HepG2 (cell line): ENCODE measurements around the gene LRRC45. TPM values are rescaled to one million over a fixed set of nuclear protein-coding genes. Genes with fewer than 3 reads are reported as not detected.

Experiments
- AGO2 ChIP-seq: fragments of 200-400 bp; formaldehyde crosslinking; optimal IDR thresholded peaks from 2 replicates; pipeline ENCODE3; 2017; ENCODE audit warnings: mild to moderate bottlenecking, low read depth, low read length, moderate library complexity
- DR1 ChIP-seq: sonication (generic); formaldehyde crosslinking; IDR thresholded peaks from 2 replicates; pipeline ENCODE4 v1.8.0; 2021; ENCODE audit warnings: mild to moderate bottlenecking, missing genetic modification reagents, inconsistent platforms
- EP300 ChIP-seq, 3 experiments: sonication (generic) in 1 of 3; formaldehyde crosslinking in 1 of 3; IDR thresholded peaks; 2 replicates each; pipeline versions ENCODE4 v1.5.1 to v1.6.1; 2011 to 2020; ENCODE audit warnings: low read depth in 2 of 3, low read length in 2 of 3, borderline replicate concordance in 1 of 3, improper control_type of control experiment in 1 of 3, mild to moderate bottlenecking in 1 of 3, missing genetic modification reagents in 1 of 3, moderate library complexity in 1 of 3
- JDP2 ChIP-seq: sonication (generic); formaldehyde crosslinking; IDR thresholded peaks from 2 replicates; pipeline ENCODE4 v1.8.1; 2022; ENCODE audit warnings: missing genetic modification reagents, borderline replicate concordance
- MTA3 ChIP-seq: sonication (generic); formaldehyde crosslinking; IDR thresholded peaks from 2 replicates; pipeline ENCODE4 v1.4.0; 2020; ENCODE audit warnings: missing genetic modification reagents
- MTF2 ChIP-seq: sonication (generic); formaldehyde crosslinking; IDR thresholded peaks from 2 replicates; pipeline ENCODE4 v1.5.0; 2020; ENCODE audit warnings: missing genetic modification reagents, borderline replicate concordance
- PAWR ChIP-seq: sonication (generic); formaldehyde crosslinking; IDR thresholded peaks from 2 replicates; pipeline ENCODE4 v1.4.0; 2020; ENCODE audit warnings: missing genetic modification reagents, mild to moderate bottlenecking, borderline replicate concordance
- PHF21A ChIP-seq: sonication (generic); formaldehyde crosslinking; IDR thresholded peaks from 2 replicates; pipeline ENCODE4 v1.5.0; 2020; ENCODE audit warnings: mild to moderate bottlenecking, missing genetic modification reagents
- SNAPC2 ChIP-seq: sonication (generic); formaldehyde crosslinking; IDR thresholded peaks from 2 replicates; pipeline ENCODE4 v1.8.1; 2022; ENCODE audit warnings: mild to moderate bottlenecking, missing genetic modification reagents
- TCF7 ChIP-seq: sonication (generic); IDR thresholded peaks from 2 replicates; pipeline ENCODE4 v1.6.1; 2016; ENCODE audit warnings: antibody characterized with exemption, low read depth
- THYN1 ChIP-seq: sonication (generic); formaldehyde crosslinking; IDR thresholded peaks from 2 replicates; pipeline ENCODE4 v1.8.1; 2023; ENCODE audit warnings: low read depth, mild to moderate bottlenecking, moderate library complexity, missing genetic modification reagents, borderline replicate concordance
- YEATS4 ChIP-seq: sonication (generic); formaldehyde crosslinking; IDR thresholded peaks from 2 replicates; pipeline ENCODE4 v1.4.0; 2020; ENCODE audit warnings: missing genetic modification reagents, borderline replicate concordance
- ZMAT3 ChIP-seq: sonication (generic); formaldehyde crosslinking; conservative IDR thresholded peaks from 2 replicates; pipeline ENCODE4 v1.7.0; 2021; ENCODE audit warnings: missing genetic modification reagents
- ZNF280B ChIP-seq: sonication (generic); formaldehyde crosslinking; IDR thresholded peaks from 2 replicates; pipeline ENCODE4 v1.5.0; 2020; ENCODE audit warnings: missing genetic modification reagents, mild to moderate bottlenecking, borderline replicate concordance
- ZNF317 ChIP-seq: sonication (generic); formaldehyde crosslinking; IDR thresholded peaks from 2 replicates; pipeline ENCODE4 v1.5.0; 2020; ENCODE audit warnings: mild to moderate bottlenecking, missing genetic modification reagents
- ZNF414 ChIP-seq: sonication (generic); formaldehyde crosslinking; IDR thresholded peaks from 2 replicates; pipeline ENCODE4 v1.5.0; 2020; ENCODE audit warnings: missing genetic modification reagents
- ZNF550 ChIP-seq: sonication (generic); formaldehyde crosslinking; IDR thresholded peaks from 2 replicates; pipeline ENCODE4 v1.4.0; 2020; ENCODE audit warnings: mild to moderate bottlenecking, missing genetic modification reagents, borderline replicate concordance
- ZNF614 ChIP-seq: IDR thresholded peaks from 2 replicates; pipeline ENCODE4 v1.6.1; 2018; ENCODE audit warnings: missing biosample characterization, missing genetic modification reagents, inconsistent platforms, borderline replicate concordance
- ZNF678 ChIP-seq: sonication (generic); formaldehyde crosslinking; IDR thresholded peaks from 2 replicates; pipeline ENCODE4 v1.4.0; 2020; ENCODE audit warnings: mild to moderate bottlenecking, missing genetic modification reagents
- ZNF770 ChIP-seq: sonication (generic); formaldehyde crosslinking; IDR thresholded peaks from 2 replicates; pipeline ENCODE4 v1.5.0; 2020; ENCODE audit warnings: mild to moderate bottlenecking, missing genetic modification reagents
- ZNF782 ChIP-seq: sonication (generic); formaldehyde crosslinking; IDR thresholded peaks from 2 replicates; pipeline ENCODE4 v1.4.0; 2020; ENCODE audit warnings: missing genetic modification reagents, mild to moderate bottlenecking, borderline replicate concordance
- ZNF792 ChIP-seq: IDR thresholded peaks from 2 replicates; pipeline ENCODE4 v1.6.1; 2016
- ZSCAN5A ChIP-seq: sonication (generic); formaldehyde crosslinking; IDR thresholded peaks from 2 replicates; pipeline ENCODE4 v1.8.0; 2022; ENCODE audit warnings: mild to moderate bottlenecking, missing genetic modification reagents, borderline replicate concordance
- polyA plus RNA-seq, 8 experiments: library from polyadenylated mRNA; depleted of rRNA in 3 of 8; stranded (reverse) in 7 of 8; unstranded in 1 of 8; fragments of >200 nt; fragmentation: Illumina TruSeq in 4 of 8; extraction: Trizol in 4 of 8; gene quantifications; 2 replicates each; pipeline versions ENCODE4 v1.2.1 to v1.2.3, GENCODE V29; 2011 to 2016; ENCODE audit warnings: low read depth in 4 of 8, missing spikeins in 1 of 8, mixed read lengths in 1 of 8; ENCODE audit not compliant: insufficient read depth in 1 of 8
- total RNA-seq, 5 experiments: library from RNA; depleted of rRNA; stranded (reverse); fragments of >200 nt; fragmentation: Illumina TruSeq; extraction: Trizol; gene quantifications; 2 replicates each; pipeline ENCODE4 v1.2.3, GENCODE V29; 2016; ENCODE audit warnings: low read depth in 1 of 5

Gene LRRC45
- total and polyA plus RNA-seq, 2 of the 13 experiments (the other 11 are each of a cell fraction or from before 2014, with no cell fraction given), result 11.6 to 48.1 TPM

GRCh38 chr17:81999976-82000802 lies 22.9 kb upstream of the LRRC45 start (continued):
- TF ChIP-seq ZSCAN5A (no peak), ZNF678 (CRISPR knock-in tag) (no peak), ZNF414 (CRISPR knock-in tag) (peak; percentile 80), MTA3 (no peak), JDP2 (CRISPR knock-in tag) (no peak; the same call in 1 of the 2 replicates), PHF21A (CRISPR knock-in tag) (no peak; the same call in 1 of the 2 replicates), ZNF770 (CRISPR knock-in tag) (no peak), EP300 (IDR thresholded peaks at IDR 0.05; ENCODE audit: low read depth in 2 of 2, low read length in 2 of 2) (0 out of 4 replicates have a peak, but pooled peaks of 1 of the 2 experiments have one; percentile 48), EP300 (CRISPR knock-in tag; IDR thresholded peaks at IDR 0.05; ENCODE audit: borderline replicate concordance) (peak; percentile 71), SNAPC2 (CRISPR knock-in tag) (no peak; the same call in 1 of the 2 replicates), ZNF792 (CRISPR knock-in tag) (no peak; the same call in 1 of the 2 replicates), YEATS4 (peak; percentile 19), ZNF782 (no peak; the same call in 1 of the 2 replicates), ZMAT3 (CRISPR knock-in tag) (peak; percentile 79), MTF2 (peak; percentile 73), PAWR (CRISPR knock-in tag) (no peak), ZNF614 (CRISPR knock-in tag) (no peak; the same call in 1 of the 2 replicates), DR1 (peak; percentile 24; the same call in 1 of the 2 replicates), ZNF280B (CRISPR knock-in tag) (peak; percentile 49; the same call in 1 of the 2 replicates), TCF7 (peak; percentile 85; the same call in 1 of the 2 replicates), ZNF550 (peak; percentile 30; the same call in 1 of the 2 replicates), THYN1 (CRISPR knock-in tag) (no peak), ZNF317 (CRISPR knock-in tag) (peak; percentile 40), AGO2 (peak; percentile 99)
